ENCODE results near the gene IGFBP2. TPM values are rescaled to one million over a fixed set of nuclear protein-coding genes. Genes with fewer than 3 reads are reported as not detected.

Gene IGFBP2
- total RNA-seq, 1 donor from 2014 or later, result 208 TPM

GRCh38 chr2:216618785-216619184 is 14.4 kb upstream of the IGFBP2 start:
- Mint-ChIP-seq H3K9me3 (ENCODE audit: unreplicated experiment) (peaks cover 16% of the 10 kb centered on the region), H3K4me1 (ENCODE audit: low read depth, unreplicated experiment) (peaks cover 39% of the 10 kb centered on the region), H3K27me3 (ENCODE audit: unreplicated experiment) (peaks cover 17% of the 10 kb centered on the region), H3K4me3 (ENCODE audit: unreplicated experiment) (peak overlapping the region; percentile 30), H3K27ac (ENCODE audit: unreplicated experiment) (peak overlapping the region; percentile 85), H3K36me3 (ENCODE audit: unreplicated experiment) (no peaks in the 10 kb centered on the region)
- DNase-seq, result no peak
- no peak for TF ChIP-seq CTCF (IDR thresholded peaks at IDR 0.05; ENCODE audit: partially characterized antibody, unreplicated experiment)

GRCh38 chr2:216619411-216620393 is 13.5 kb upstream of the IGFBP2 start:
- H3K27ac Mint-ChIP-seq (ENCODE audit: unreplicated experiment), result peak overlapping the region; percentile 85
- no peak for TF ChIP-seq CTCF (IDR thresholded peaks at IDR 0.05; ENCODE audit: partially characterized antibody, unreplicated experiment)
- DNase-seq, result peak; percentile 36
- peaks cover 3% of the 10 kb centered on the region for H3K36me3 Mint-ChIP-seq (ENCODE audit: unreplicated experiment)
- H3K9me3 Mint-ChIP-seq (ENCODE audit: unreplicated experiment), result peaks cover 16% of the 10 kb centered on the region
- H3K27me3 Mint-ChIP-seq (ENCODE audit: unreplicated experiment), result peaks cover 17% of the 10 kb centered on the region
- peaks cover 39% of the 10 kb centered on the region for H3K4me1 Mint-ChIP-seq (ENCODE audit: low read depth, unreplicated experiment)
- H3K4me3 Mint-ChIP-seq (ENCODE audit: unreplicated experiment), result peak overlapping the region; percentile 41

- peak; percentile 63 for DNase-seq
- H3K4me1 Mint-ChIP-seq (ENCODE audit: low read depth, unreplicated experiment), result peaks cover 34% of the 10 kb centered on the region
- H3K27ac Mint-ChIP-seq (ENCODE audit: unreplicated experiment), result peak overlapping the region; percentile 85
- no peak overlapping the region for H3K4me3 Mint-ChIP-seq (ENCODE audit: unreplicated experiment)
- H3K27me3 Mint-ChIP-seq (ENCODE audit: unreplicated experiment), result peaks cover 17% of the 10 kb centered on the region
- H3K9me3 Mint-ChIP-seq (ENCODE audit: unreplicated experiment), result peaks cover 16% of the 10 kb centered on the region
- peaks cover 3% of the 10 kb centered on the region for H3K36me3 Mint-ChIP-seq (ENCODE audit: unreplicated experiment)
- no peak for TF ChIP-seq CTCF (IDR thresholded peaks at IDR 0.05; ENCODE audit: partially characterized antibody, unreplicated experiment)
Measured at GRCh38 chr2:216620786-216621185, 12.4 kb upstream of the IGFBP2 start.

GRCh38 chr2:216621292-216621691 is 11.9 kb upstream of the IGFBP2 start:
- Mint-ChIP-seq H3K27ac (ENCODE audit: unreplicated experiment) (peak overlapping the region; percentile 85), H3K9me3 (ENCODE audit: unreplicated experiment) (peaks cover 16% of the 10 kb centered on the region), H3K36me3 (ENCODE audit: unreplicated experiment) (peaks cover 3% of the 10 kb centered on the region), H3K4me1 (ENCODE audit: low read depth, unreplicated experiment) (peaks cover 34% of the 10 kb centered on the region), H3K27me3 (ENCODE audit: unreplicated experiment) (peaks cover 17% of the 10 kb centered on the region), H3K4me3 (ENCODE audit: unreplicated experiment) (no peak overlapping the region)
- no peak for TF ChIP-seq CTCF (IDR thresholded peaks at IDR 0.05; ENCODE audit: partially characterized antibody, unreplicated experiment)
- DNase-seq, result no peak

GRCh38 chr2:216622526-216622925 is 10.7 kb upstream of the IGFBP2 start:
- peaks cover 15% of the 10 kb centered on the region for H3K27me3 Mint-ChIP-seq (ENCODE audit: unreplicated experiment)
- H3K27ac Mint-ChIP-seq (ENCODE audit: unreplicated experiment), result peak overlapping the region; percentile 9
- TF ChIP-seq CTCF (IDR thresholded peaks at IDR 0.05; ENCODE audit: partially characterized antibody, unreplicated experiment), result no peak
- no peak for DNase-seq
- H3K36me3 Mint-ChIP-seq (ENCODE audit: unreplicated experiment), result peaks cover 3% of the 10 kb centered on the region
- peak overlapping the region; percentile 12 for H3K4me3 Mint-ChIP-seq (ENCODE audit: unreplicated experiment)
- H3K9me3 Mint-ChIP-seq (ENCODE audit: unreplicated experiment), result peaks cover 16% of the 10 kb centered on the region
- peaks cover 31% of the 10 kb centered on the region for H3K4me1 Mint-ChIP-seq (ENCODE audit: low read depth, unreplicated experiment)
